ENCODE measurements around the gene LEF1. TPM values are rescaled to one million over a fixed set of nuclear protein-coding genes. Genes with fewer than 3 reads are reported as not detected.
A peak's percentile ranks its signal among the peaks of the same experiment; 100 is the strongest.

LEF1 gene
- total and polyA plus RNA-seq, 2 donors (not counting 1 experiment from before 2014, with no cell fraction given): 2.4 to 5.1 TPM

DNA sequence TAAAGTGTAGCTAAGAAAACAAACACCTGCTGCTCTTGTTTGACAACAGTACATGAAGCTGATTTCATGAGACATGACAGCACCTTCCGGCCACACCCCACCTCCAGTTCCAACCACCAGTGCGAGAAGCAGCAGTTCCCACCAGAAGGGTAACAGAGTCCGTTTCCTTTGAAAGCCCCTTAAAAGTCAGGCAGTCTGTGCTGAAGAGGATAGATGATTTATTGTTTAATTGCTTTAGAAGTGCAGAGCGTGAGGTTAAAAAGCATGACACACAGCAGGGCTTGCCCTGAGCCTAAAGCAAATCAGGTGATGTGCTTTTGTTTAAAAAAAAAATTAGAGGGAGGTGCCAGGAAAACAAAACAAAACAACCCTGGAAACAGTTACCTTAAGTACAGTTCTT, 96.4 kb downstream of the LEF1 start:
- Histone ChIP-seq H3K27me3 (replicated peaks in 1 of 4; ENCODE audit: control extremely low read depth in 1 of 4, control insufficient read depth in 3 of 4, insufficient read depth in 4 of 4, low read length in 3 of 4) (no peaks in the 10 kb centered on the region), H3K4me3 (ENCODE audit: control extremely low read depth in 1 of 5, extremely low read depth in 1 of 5, insufficient read depth in 1 of 5, low read depth in 2 of 5, low read length in 4 of 5) (no peak overlapping the region), H3K36me3 (replicated peaks in 1 of 2; ENCODE audit: control extremely low read depth in 1 of 2, control insufficient read depth in 1 of 2, extremely low read depth in 1 of 2, insufficient read depth in 2 of 2, low read length in 1 of 2) (no peaks in the 10 kb centered on the region), H4K20me1 (ENCODE audit: control insufficient read depth, insufficient read depth, low read length, poor library complexity, severe bottlenecking) (no peaks in the 10 kb centered on the region), H3K79me2 (ENCODE audit: control insufficient read depth, insufficient read depth, low read length) (no peaks in the 10 kb centered on the region), H3K27ac (ENCODE audit: low read length in 2 of 2) (no peak overlapping the region), H3K4me1 (ENCODE audit: control insufficient read depth in 2 of 2, insufficient read depth in 2 of 2, low read length in 2 of 2) (peaks cover 0 to 4% of the 10 kb centered on the region in 2 donors), H3K9me3 (ENCODE audit: control extremely low read depth in 1 of 3, control insufficient read depth in 2 of 3, insufficient read depth in 1 of 3, low read length in 2 of 3) (no peaks in the 10 kb centered on the region), H3K4me2 (replicated peaks; ENCODE audit: low read depth, low read length, poor library complexity, severe bottlenecking) (no peak overlapping the region), H3K9ac (ENCODE audit: low read length) (no peak overlapping the region), H2AFZ (ENCODE audit: insufficient read depth, low read depth, low read length, poor library complexity, severe bottlenecking) (no peak overlapping the region)
- ChIA-PET CTCF (no interaction called here), POLR2A (no interaction called here)
- DNase-seq (no peak), ATAC-seq (ENCODE audit: low read depth) (no peak)
- intact Hi-C loops (cut with micrococcal nuclease): no loop called here
- Mint-ChIP-seq H3K27ac (no peak overlapping the region), H3K4me1 (peaks cover 6% of the 10 kb centered on the region), H3K9me3 (ENCODE audit: insufficient read depth) (no peaks in the 10 kb centered on the region), H3K27me3 (peaks cover 9% of the 10 kb centered on the region), H3K4me3 (peak overlapping the region; percentile 5)
- 74% methylated on average over 3 of the region's 4 CpGs for WGBS (ENCODE audit: insufficient coverage)
- TF ChIP-seq, protein P1, sequence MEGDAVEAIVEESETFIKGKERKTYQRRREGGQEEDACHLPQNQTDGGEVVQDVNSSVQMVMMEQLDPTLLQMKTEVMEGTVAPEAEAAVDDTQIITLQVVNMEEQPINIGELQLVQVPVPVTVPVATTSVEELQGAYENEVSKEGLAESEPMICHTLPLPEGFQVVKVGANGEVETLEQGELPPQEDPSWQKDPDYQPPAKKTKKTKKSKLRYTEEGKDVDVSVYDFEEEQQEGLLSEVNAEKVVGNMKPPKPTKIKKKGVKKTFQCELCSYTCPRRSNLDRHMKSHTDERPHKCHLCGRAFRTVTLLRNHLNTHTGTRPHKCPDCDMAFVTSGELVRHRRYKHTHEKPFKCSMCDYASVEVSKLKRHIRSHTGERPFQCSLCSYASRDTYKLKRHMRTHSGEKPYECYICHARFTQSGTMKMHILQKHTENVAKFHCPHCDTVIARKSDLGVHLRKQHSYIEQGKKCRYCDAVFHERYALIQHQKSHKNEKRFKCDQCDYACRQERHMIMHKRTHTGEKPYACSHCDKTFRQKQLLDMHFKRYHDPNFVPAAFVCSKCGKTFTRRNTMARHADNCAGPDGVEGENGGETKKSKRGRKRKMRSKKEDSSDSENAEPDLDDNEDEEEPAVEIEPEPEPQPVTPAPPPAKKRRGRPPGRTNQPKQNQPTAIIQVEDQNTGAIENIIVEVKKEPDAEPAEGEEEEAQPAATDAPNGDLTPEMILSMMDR (IDR thresholded peaks at IDR 0.05): no peak
- TF ChIP-seq EZH2 (IDR thresholded peaks at IDR 0.05; ENCODE audit: borderline replicate concordance, insufficient read depth, low read depth, low read length, poor library complexity, severe bottlenecking): no peak

DNA sequence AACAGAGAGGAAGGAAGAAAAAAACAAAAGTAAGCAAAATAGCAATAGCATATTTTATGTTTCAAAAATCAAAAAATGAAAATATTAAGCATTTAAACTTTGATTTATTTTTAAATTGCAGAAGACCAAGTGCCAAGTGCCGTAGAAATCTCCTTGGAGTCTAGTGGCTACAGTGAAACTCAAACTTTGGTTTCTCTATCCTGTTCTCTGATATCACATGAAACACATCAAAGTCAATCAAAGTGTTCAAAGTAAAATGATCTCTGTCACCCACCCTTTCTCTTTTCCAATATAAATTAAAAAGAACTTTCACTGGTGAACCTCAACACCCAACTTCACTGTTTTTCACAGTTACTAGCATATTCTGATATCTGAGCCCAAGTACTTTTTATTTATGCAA, 98.0 kb downstream of the LEF1 start:
- no peak overlapping the region for H3K9ac ChIP-seq (ENCODE audit: low read length)
- H3K4me2 ChIP-seq (replicated peaks; ENCODE audit: low read depth, low read length, poor library complexity, severe bottlenecking): no peak overlapping the region
- H3K27me3 ChIP-seq (replicated peaks in 1 of 4; ENCODE audit: control extremely low read depth in 1 of 4, control insufficient read depth in 3 of 4, insufficient read depth in 4 of 4, low read length in 3 of 4): no peaks in the 10 kb centered on the region
- Mint-ChIP-seq H3K9me3 (ENCODE audit: insufficient read depth) (no peaks in the 10 kb centered on the region), H3K4me1 (peaks cover 6% of the 10 kb centered on the region), H3K27ac (no peak overlapping the region), H3K4me3 (no peak overlapping the region), H3K27me3 (peaks cover 9% of the 10 kb centered on the region)
- no peaks in the 10 kb centered on the region for H3K9me3 ChIP-seq (ENCODE audit: control extremely low read depth in 1 of 3, control insufficient read depth in 2 of 3, insufficient read depth in 1 of 3, low read length in 2 of 3)
- WGBS (ENCODE audit: insufficient coverage): 100% methylated on average over 1 of the region's 1 CpG
- CTCF ChIA-PET: no interaction called here
- no peak overlapping the region for H3K4me3 ChIP-seq (ENCODE audit: control extremely low read depth in 1 of 5, extremely low read depth in 1 of 5, insufficient read depth in 1 of 5, low read depth in 2 of 5, low read length in 4 of 5)
- no peak for DNase-seq
- intact Hi-C loops (cut with micrococcal nuclease): no loop called here
- no peak for ATAC-seq (ENCODE audit: low read depth)
- H3K4me1 ChIP-seq (ENCODE audit: control insufficient read depth in 2 of 2, insufficient read depth in 2 of 2, low read length in 2 of 2): peaks cover 0 to 4% of the 10 kb centered on the region in 2 donors
- no peak for TF ChIP-seq EZH2 (IDR thresholded peaks at IDR 0.05; ENCODE audit: borderline replicate concordance, insufficient read depth, low read depth, low read length, poor library complexity, severe bottlenecking)
- TF ChIP-seq, protein P1 (IDR thresholded peaks at IDR 0.05): no peak
- POLR2A ChIA-PET: no interaction called here
- no peak overlapping the region for H3K27ac ChIP-seq (ENCODE audit: low read length in 2 of 2)
- no peak overlapping the region for H2AFZ ChIP-seq (ENCODE audit: insufficient read depth, low read depth, low read length, poor library complexity, severe bottlenecking)
- no peaks in the 10 kb centered on the region for H3K79me2 ChIP-seq (ENCODE audit: control insufficient read depth, insufficient read depth, low read length)
- H4K20me1 ChIP-seq (ENCODE audit: control insufficient read depth, insufficient read depth, low read length, poor library complexity, severe bottlenecking): no peaks in the 10 kb centered on the region
- H3K36me3 ChIP-seq (replicated peaks in 1 of 2; ENCODE audit: control extremely low read depth in 1 of 2, control insufficient read depth in 1 of 2, extremely low read depth in 1 of 2, insufficient read depth in 2 of 2, low read length in 1 of 2): no peaks in the 10 kb centered on the region

All from B cell (primary cell).